T-helper 1 cell treated with Interleukin-12 subunit alpha and Interleukin-12 subunit beta and Interleukin-4 antibody, amounts not matched to agents 30 μg/mL and 1 μg/mL, for 36 hours (primary cell): ENCODE results near the gene FGA.

Source experiments
- H3K27ac Mint-ChIP-seq: one replicate; pipeline ENCODE4 v1.8.0; 2021; ENCODE audit warnings: mild to moderate bottlenecking, mixed read lengths
- H3K27me3 Mint-ChIP-seq: one replicate; pipeline ENCODE4 v1.8.0; 2021; ENCODE audit warnings: low read depth, mixed read lengths
- H3K36me3 Mint-ChIP-seq: one replicate; pipeline ENCODE4 v1.8.0; 2021; ENCODE audit warnings: low read depth, mixed read lengths
- H3K4me1 Mint-ChIP-seq: one replicate; pipeline ENCODE4 v1.8.0; 2021; ENCODE audit warnings: low read depth, mixed read lengths
- H3K4me3 Mint-ChIP-seq: one replicate; pipeline ENCODE4 v1.8.0; 2021; ENCODE audit warnings: mild to moderate bottlenecking, moderate library complexity, mixed read lengths
- H3K9me3 Mint-ChIP-seq: one replicate; pipeline ENCODE4 v1.8.0; 2021; ENCODE audit warnings: mixed read lengths

The FGA gene

DNA sequence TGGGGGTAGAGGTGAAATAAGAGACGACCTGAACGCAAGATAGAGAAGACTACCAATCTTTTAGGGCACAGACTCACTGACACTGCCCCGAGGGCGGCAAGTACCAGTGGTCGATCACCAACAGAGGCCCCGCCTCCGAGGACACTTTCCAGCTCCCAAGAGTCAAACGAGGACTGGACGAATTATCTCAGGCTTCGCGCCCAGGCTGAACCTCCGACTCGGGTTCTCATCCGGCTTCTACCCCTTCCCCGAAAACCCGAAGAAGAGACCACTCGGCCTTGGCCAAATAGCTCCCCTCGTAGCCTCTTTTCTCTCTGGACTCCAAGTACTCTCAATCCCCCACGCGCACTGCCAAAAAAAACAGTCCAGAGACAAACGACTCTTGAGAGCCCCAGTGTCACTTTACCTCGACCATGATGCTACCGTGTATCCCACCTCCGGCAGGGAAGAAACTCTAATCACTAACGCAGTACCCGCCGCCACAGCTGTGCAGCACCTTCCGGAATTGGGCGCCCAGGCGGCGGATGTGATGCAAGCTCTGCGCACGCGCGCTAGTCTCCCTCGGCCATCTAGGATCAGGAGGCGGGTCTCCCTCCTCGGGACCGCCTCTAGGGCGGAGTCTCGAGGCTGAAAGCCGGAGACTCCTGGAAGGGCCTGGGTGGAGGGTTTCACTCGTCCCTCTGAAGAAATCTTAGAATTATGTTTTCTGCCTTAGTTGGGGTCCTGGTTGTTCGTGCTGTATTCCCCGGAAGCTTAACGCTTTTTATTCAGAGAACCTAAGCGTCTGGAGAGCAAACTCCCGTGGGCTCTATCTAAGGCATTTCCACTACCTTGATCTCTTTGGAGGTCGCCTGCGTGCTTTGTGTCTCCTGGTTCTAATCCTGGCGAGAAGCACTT, 40.4 kb downstream of the FGA start, which contains the start of gene PLRG1:
PLRG1 (minus strand) TSS at position 507 of the 897 bp plus-strand sequence; CDS start at position 415, 92 bp downstream.
- H3K4me1 Mint-ChIP-seq = peaks cover 19% of the 10 kb centered on the region
- H3K27me3 Mint-ChIP-seq = no peaks in the 10 kb centered on the region
- H3K36me3 Mint-ChIP-seq = peaks cover 7% of the 10 kb centered on the region
- H3K9me3 Mint-ChIP-seq = no peaks in the 10 kb centered on the region
- peak within 1 kb of the TSS; percentile 97 for H3K4me3 Mint-ChIP-seq
- H3K27ac Mint-ChIP-seq = peak within 1 kb of the TSS; percentile 95

DNA sequence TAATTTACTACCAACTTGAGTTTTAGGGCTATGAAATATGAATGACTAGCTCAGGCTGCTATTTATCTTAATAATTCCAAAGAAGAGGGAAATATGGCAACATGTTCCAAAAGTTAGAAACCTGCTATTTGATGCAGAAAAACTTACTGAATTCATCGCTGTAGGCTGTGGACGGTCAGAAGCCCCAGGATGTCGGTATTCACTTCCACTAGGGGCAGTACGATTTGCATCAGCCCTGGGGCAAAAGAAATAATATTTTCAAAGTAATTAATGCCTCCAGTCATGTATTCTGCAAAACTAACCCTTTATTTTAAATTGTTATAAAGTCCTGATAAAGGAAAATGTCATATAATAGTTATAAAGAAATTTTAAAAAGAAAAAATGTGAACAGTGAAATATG, 44.9 kb downstream of the FGA start:
- H3K9me3 Mint-ChIP-seq = no peaks in the 10 kb centered on the region
- H3K36me3 Mint-ChIP-seq = peaks cover 28% of the 10 kb centered on the region
- H3K27me3 Mint-ChIP-seq = no peaks in the 10 kb centered on the region
- peaks cover 15% of the 10 kb centered on the region for H3K4me1 Mint-ChIP-seq
- H3K4me3 Mint-ChIP-seq = no peak overlapping the region
- no peak overlapping the region for H3K27ac Mint-ChIP-seq

- no peaks in the 10 kb centered on the region for H3K27me3 Mint-ChIP-seq
- no peak overlapping the region for H3K27ac Mint-ChIP-seq
- H3K4me1 Mint-ChIP-seq = peaks cover 1% of the 10 kb centered on the region
- H3K36me3 Mint-ChIP-seq = peaks cover 33% of the 10 kb centered on the region
- H3K4me3 Mint-ChIP-seq = no peak overlapping the region
- no peaks in the 10 kb centered on the region for H3K9me3 Mint-ChIP-seq
Observed at GRCh38 chr4:154542271-154542879, 48.2 kb downstream of the FGA start.
